Activated CD4-positive, alpha-beta T cell treated with anti-CD3 and anti-CD28 coated beads, Interleukin-2, amount 10 ng/mL, durations not matched to agents 24 days and 14 days (primary cell): ENCODE data around the gene SHE. TPM values are rescaled to one million over a fixed set of nuclear protein-coding genes. Genes with fewer than 3 reads are reported as not detected.

ENCODE experiments used
- DNase-seq: peaks from one replicate; pipeline ENCODE4 v3.0.0; 2022
- H3K27ac Mint-ChIP-seq: one replicate; pipeline ENCODE4 v1.8.0; 2022; ENCODE audit warnings: mild to moderate bottlenecking, mixed read lengths
- H3K27me3 Mint-ChIP-seq: one replicate; pipeline ENCODE4 v1.8.0; 2022; ENCODE audit warnings: mixed read lengths
- H3K36me3 Mint-ChIP-seq: one replicate; pipeline ENCODE4 v1.8.0; 2022; ENCODE audit warnings: low read depth, mild to moderate bottlenecking, mixed read lengths
- H3K4me1 Mint-ChIP-seq: one replicate; pipeline ENCODE4 v1.8.0; 2021; ENCODE audit warnings: mixed read lengths
- H3K4me3 Mint-ChIP-seq: one replicate; pipeline ENCODE4 v1.8.0; 2022; ENCODE audit warnings: mild to moderate bottlenecking, moderate library complexity, mixed read lengths
- H3K9me3 Mint-ChIP-seq: one replicate; pipeline ENCODE4 v1.8.0; 2021; ENCODE audit warnings: mixed read lengths
- intact Hi-C: fragments of 100-400 bp; cut with micrococcal nuclease; formaldehyde crosslinking; loops from one replicate; pipeline ENCODE4 v1.15.1; 2023
- total RNA-seq: library from RNA; stranded (reverse); gene quantifications from 2 replicates; pipeline ENCODE4 v1.2.3, GENCODE V29; 2022

Gene SHE
- total RNA-seq, 1 donor from 2014 or later: not detected

DNA sequence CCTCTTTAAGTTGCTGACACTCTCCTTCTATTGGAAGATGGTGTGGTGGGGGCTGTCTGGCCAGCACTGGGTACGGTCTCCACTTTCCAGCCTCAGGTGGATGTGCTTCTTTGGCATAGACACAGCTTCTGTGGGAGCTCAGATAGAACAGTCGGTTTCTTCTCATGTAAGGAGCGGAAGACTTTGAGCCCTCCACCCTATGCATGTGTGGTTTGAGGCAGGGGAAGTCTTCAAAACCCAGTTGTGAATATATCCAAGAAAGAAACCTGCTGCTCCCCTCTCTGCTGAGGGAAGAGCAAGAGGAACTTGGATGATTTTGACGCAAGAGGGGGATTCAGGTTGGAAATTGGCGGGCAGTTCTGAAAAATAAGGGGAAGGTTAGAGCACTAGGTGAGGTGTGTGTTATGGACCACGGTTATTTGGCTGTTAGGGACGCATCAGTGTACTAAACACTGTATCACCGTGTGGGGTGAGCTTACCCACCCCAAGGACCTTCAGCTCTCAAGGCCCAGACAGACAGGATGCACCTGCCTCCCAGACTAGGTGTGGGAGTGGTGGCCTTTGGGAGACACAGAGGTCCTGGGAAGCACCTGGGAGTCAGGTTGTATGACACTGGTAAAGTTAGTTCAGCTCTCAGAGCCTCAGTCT lies 60.8 kb downstream of the SHE start:
- Mint-ChIP-seq H3K27ac (no peak overlapping the region), H3K36me3 (peaks cover 6% of the 10 kb centered on the region), H3K4me3 (peak overlapping the region; percentile 42), H3K27me3 (peaks cover 8% of the 10 kb centered on the region), H3K9me3 (no peaks in the 10 kb centered on the region), H3K4me1 (peaks cover 53% of the 10 kb centered on the region)
- DNase-seq: no peak
- intact Hi-C loops: loop anchor here (2.0 kb wide), 1 partner anchor 13 kb away; no protein-coding TSS in a partner anchor

DNA sequence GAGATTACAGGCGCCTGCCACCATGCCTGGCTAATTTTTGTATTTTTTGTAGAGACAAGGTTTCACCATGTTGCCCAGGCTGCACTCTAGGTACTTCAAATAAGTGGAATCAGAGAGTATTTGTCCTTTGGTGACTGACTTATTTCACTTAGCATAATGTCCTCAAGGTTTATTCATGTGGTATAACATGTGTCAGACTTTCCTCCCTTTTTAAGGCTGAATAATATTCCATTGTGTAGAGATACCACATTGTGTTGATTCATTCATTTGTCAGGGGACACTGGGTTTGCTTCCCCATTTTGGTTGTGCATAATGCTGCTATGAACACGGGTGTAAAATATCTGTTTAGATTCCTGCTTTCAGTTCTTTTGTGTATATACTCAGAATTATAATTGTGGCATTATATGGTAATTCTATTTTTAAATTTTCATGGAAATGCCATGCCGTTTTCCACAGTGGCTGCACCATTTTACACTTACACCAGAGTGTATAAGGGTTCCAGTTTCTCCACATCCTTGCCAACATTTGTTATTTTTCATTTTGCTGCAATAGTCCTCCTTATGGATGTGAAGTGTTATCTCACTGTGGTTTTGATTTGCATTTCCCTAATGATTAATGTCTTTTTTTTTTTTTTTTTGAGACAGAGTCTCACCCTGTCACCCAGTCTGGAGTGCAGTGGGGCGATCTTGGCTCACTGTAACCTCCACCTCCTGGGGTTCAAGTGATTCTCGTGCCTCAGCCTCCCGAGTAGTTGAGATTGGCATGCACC lies 62.0 kb downstream of the SHE start:
- Mint-ChIP-seq H3K36me3 (peaks cover 8% of the 10 kb centered on the region), H3K27ac (peak overlapping the region; percentile 96), H3K4me3 (peak overlapping the region; percentile 77), H3K27me3 (peaks cover 8% of the 10 kb centered on the region), H3K9me3 (no peaks in the 10 kb centered on the region), H3K4me1 (peaks cover 53% of the 10 kb centered on the region)
- intact Hi-C loops: loop anchor here (2.0 kb wide), 1 partner anchor 15 kb away; no protein-coding TSS in a partner anchor
- DNase-seq: no peak

DNA sequence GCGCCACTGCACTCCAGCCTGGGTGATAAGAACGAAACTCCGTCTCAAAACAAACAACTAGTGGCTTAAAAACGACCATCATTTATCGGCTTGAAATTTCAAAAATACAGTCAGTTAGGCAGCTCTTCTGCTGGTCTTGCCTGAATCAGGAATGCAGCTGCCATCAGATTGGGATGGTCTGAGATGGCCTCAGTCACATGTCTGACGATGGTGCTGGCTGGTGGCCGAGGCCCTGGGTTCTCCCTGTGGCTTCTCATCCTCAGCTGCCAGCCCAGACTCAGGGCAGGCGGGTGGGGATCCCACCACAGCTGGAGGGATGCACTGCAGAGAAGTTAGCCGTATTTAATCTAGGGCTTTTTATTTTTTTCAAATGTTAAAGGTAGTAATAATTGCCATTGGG lies 65.8 kb downstream of the SHE start:
- DNase-seq: no peak
- Mint-ChIP-seq H3K27ac (no peak overlapping the region), H3K4me1 (peaks cover 48% of the 10 kb centered on the region), H3K9me3 (no peaks in the 10 kb centered on the region), H3K4me3 (no peak overlapping the region), H3K36me3 (peaks cover 8% of the 10 kb centered on the region), H3K27me3 (no peaks in the 10 kb centered on the region)
- intact Hi-C loops: no loop called here

DNA sequence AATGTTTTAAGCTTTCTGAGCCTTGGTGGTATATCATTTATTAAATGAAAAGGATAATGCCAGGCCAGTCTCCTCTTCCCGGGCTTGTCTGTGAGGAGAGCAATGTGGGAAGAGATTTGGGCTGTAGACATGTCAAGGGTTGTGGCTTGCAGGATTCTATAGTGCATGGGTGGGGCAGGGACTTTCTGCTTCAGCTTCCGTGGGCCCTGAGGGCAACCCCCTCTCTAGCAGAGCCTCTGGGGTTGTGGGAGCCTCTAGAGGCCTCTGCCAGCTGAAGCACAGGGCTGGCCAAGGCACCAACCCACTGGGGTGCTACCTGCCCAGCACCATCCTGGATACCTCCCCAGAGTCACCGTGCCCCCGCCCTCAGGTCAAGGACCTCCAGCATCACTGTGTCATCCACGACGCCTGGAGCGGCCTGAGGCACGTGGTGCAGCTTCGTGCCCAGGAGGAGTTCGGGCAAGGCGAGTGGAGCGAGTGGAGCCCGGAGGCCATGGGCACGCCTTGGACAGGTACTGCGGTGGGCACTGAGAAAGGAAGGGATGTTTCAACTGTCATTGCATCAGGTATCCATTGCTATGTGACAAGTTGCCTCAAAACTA lies 66.5 kb downstream of the SHE start:
- peaks cover 6% of the 10 kb centered on the region for H3K36me3 Mint-ChIP-seq
- H3K4me1 Mint-ChIP-seq: peaks cover 43% of the 10 kb centered on the region

DNA sequence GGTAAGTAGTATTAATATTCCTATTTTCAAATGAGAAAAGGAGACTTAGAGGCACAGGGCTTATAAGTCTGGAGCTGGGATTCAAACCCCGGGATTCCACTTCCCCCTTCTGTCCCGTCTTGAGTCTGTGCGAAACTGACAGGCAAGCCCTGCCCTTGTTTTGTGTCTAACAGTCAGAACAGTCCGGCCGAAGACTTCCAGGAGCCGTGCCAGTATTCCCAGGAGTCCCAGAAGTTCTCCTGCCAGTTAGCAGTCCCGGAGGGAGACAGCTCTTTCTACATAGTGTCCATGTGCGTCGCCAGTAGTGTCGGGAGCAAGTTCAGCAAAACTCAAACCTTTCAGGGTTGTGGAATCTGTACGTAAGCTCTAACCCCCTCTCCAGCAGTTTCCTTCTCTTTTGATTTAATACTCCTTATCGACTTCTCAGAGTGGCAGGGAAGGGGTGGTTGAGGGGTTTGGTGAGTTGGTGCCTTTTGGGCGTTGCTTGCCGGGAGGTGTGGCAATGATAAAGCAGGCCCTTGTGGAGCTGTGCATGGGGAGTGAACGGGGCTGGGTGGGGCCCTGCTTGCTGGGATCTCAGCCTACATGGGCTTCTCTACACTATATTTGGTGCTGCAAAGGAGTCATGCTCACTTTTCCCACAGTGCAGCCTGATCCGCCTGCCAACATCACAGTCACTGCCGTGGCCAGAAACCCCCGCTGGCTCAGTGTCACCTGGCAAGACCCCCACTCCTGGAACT lies 67.7 kb downstream of the SHE start:
- Mint-ChIP-seq H3K36me3 (peaks cover 7% of the 10 kb centered on the region), H3K4me3 (no peak overlapping the region), H3K9me3 (no peaks in the 10 kb centered on the region), H3K27ac (no peak overlapping the region), H3K4me1 (peaks cover 33% of the 10 kb centered on the region), H3K27me3 (no peaks in the 10 kb centered on the region)
- intact Hi-C loops: no loop called here
- DNase-seq: no peak

More for the DNA sequence above, 66.5 kb downstream of the SHE start:
- no peak overlapping the region for H3K27ac Mint-ChIP-seq
- no peaks in the 10 kb centered on the region for H3K9me3 Mint-ChIP-seq
- H3K4me3 Mint-ChIP-seq: no peak overlapping the region
- H3K27me3 Mint-ChIP-seq: no peaks in the 10 kb centered on the region
- DNase-seq: no peak
- intact Hi-C loops: no loop called here

DNA sequence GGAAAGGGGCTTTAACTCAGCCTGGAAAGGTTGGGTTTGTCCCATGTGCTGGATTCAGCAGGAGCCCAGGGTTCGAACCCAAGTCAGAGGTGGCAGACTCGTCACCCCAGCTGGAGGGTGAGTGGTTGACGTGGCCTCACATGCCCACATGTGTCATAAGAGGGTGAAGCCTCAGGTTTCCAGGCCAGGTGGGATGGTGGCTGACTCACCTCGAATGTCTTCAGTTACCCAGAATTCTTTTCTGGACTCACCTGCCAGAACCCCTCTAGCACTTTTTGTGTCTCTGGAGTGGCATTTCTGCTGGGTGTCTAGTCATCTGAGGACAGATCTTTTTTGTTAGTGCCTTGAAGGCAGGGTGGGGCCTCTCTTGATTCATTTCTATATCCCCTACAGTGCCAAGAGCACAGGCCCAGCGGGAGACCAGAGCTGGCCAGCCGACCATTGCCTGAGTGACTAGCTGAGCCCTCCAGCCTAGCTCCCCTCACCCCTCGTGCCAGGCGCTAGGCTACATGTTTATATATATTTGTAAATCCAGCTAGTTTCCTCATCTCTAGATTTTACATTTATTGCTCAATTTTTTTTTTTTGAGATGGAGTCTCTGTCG lies 68.9 kb downstream of the SHE start:
- Mint-ChIP-seq H3K4me3 (no peak overlapping the region), H3K27me3 (no peaks in the 10 kb centered on the region), H3K36me3 (peaks cover 7% of the 10 kb centered on the region), H3K4me1 (peaks cover 26% of the 10 kb centered on the region), H3K27ac (no peak overlapping the region), H3K9me3 (no peaks in the 10 kb centered on the region)
- intact Hi-C loops: no loop called here
- no peak for DNase-seq

DNA sequence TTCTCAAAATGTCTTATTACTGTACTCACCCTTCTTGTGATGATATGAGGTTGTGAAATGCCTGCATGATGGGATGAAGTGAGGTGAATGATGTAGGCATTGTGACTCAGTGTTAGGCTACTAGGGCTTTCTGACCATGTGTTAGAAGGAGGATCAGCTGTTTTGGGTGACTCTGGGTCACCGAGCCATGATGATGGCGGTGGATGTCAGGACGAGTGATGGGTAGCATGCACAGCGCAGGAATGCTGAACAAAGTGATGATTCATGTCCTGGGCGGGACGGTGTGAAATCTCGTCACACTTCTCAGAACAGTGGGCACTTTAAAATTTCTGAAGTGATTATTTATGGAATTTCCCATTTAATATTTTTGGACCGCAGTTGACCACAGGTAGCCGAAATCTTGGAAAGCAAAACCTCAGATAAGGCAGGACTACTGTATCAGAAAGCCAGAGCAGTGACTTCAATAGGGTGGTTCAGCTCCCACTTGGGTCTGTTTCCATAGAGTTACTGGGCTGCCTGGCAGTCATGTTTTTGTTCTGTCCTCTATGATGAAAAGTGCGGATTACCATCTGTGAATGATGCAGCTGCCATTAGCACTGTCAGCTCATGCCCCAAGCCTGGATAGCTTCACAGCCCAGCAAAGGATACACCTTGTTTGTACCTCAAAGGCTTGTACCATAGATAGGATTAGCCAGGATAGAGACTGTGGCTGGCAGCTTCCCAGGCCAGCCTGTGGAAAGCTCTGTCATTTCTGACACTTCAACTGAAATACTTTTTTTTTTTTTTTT lies 70.4 kb downstream of the SHE start:
- peaks cover 7% of the 10 kb centered on the region for H3K36me3 Mint-ChIP-seq
- H3K4me3 Mint-ChIP-seq: peak overlapping the region; percentile 0
- peaks cover 23% of the 10 kb centered on the region for H3K4me1 Mint-ChIP-seq
- no peak overlapping the region for H3K27ac Mint-ChIP-seq
- H3K27me3 Mint-ChIP-seq: no peaks in the 10 kb centered on the region
- intact Hi-C loops: no loop called here
- no peaks in the 10 kb centered on the region for H3K9me3 Mint-ChIP-seq
- peak; percentile 64 for DNase-seq

DNA sequence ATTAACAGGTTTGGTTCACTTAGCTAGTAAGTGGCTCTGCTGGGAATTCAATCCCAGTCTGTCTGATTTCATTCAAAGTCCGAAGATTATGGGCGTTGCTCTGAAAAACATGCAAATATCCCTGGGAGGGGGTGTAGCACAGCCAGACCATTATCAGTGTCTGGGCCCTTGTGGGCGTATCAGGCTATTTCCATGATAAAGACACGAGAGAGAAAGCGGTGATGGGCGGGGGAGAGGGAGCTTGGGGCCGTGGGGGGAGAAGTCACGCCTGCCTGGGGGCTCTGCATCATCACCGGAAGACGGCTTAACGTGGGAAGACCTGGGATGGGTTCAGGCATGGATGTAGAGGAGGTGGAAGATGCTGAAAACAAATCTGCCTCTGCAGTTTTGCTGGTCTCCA lies 71.3 kb downstream of the SHE start:
- peaks cover 27% of the 10 kb centered on the region for H3K4me1 Mint-ChIP-seq
- intact Hi-C loops: no loop called here
- no peak for DNase-seq
- H3K27ac Mint-ChIP-seq: no peak overlapping the region
- no peak overlapping the region for H3K4me3 Mint-ChIP-seq
- H3K27me3 Mint-ChIP-seq: no peaks in the 10 kb centered on the region
- peaks cover 3% of the 10 kb centered on the region for H3K36me3 Mint-ChIP-seq
- no peaks in the 10 kb centered on the region for H3K9me3 Mint-ChIP-seq

DNA sequence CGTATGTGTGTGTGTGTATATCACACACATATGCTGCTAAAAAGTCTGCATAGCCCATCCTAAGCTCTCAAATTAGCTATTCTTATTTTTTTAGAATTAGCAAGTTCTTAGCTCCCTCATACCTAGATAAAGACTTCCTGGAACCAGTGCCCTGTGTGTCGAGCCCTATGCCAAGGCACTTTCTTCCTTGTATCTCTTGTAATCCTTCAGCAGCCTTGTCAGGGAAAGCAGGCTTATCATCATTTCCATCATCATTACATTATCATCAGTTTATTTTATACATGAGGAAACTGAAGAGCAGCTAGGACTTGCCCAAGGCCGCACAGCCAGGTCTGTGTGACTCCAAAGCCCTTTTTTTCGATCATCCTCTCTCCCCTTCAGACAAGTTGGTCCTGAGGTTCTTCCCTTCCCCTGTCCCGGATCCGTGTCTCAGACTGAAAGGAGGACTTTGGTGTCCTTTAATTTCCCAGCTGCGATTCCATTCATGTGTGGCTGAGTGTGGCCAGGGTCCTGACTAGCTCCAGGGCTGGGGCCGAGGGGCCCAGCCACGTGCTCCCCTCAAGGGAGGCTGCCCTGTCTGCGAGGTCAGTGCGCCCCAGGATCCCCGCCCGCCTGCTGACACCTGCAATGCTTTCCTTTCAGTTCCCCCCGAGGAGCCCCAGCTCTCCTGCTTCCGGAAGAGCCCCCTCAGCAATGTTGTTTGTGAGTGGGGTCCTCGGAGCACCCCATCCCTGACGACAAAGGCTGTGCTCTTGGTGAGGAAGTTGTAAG lies 72.2 kb downstream of the SHE start:
- Mint-ChIP-seq H3K36me3 (peaks cover 1% of the 10 kb centered on the region), H3K27ac (no peak overlapping the region), H3K4me1 (peaks cover 28% of the 10 kb centered on the region), H3K27me3 (no peaks in the 10 kb centered on the region), H3K9me3 (no peaks in the 10 kb centered on the region), H3K4me3 (no peak overlapping the region)
- intact Hi-C loops: no loop called here
- DNase-seq: no peak

Other genes with a start within 250 kb of the SHE start
- 114 and 118 TPM in 2 replicates for gene HAX1, start 229.8 kb downstream of the SHE start, total RNA-seq
- gene AQP10, start 181.3 kb downstream of the SHE start, total RNA-seq: not detected in 2 replicates
- 49.4 and 49.6 TPM in 2 replicates for gene ATP8B2, start 176.9 kb downstream of the SHE start, total RNA-seq
- 3.0 and 3.3 TPM in 2 replicates for gene IL6R, start 97.1 kb downstream of the SHE start, total RNA-seq
- gene TDRD10, start 193 bp downstream of the SHE start, total RNA-seq: not detected in 2 replicates
- 86.6 and 104 TPM in 2 replicates for gene UBE2Q1, start 56.2 kb upstream of the SHE start, total RNA-seq
- 0.14 TPM in 1 of 2 replicates, not detected in the other for gene CHRNB2, start 65.4 kb upstream of the SHE start, total RNA-seq
- gene ADAR, start 105.8 kb upstream of the SHE start, total RNA-seq: 293 and 306 TPM in 2 replicates